ENCODE results near the gene DRC3. TPM values are rescaled to one million over a fixed set of nuclear protein-coding genes. Genes with fewer than 3 reads are reported as not detected.
"Not testable (repeated sequence)": the region's sequence is repeated elsewhere in the genome, so short reads cannot be mapped to it uniquely, and the experiment has no call there.

The DRC3 gene
- total RNA-seq, 4 donors from 2014 or later: 0.60 to 4.6 (median 1.9) TPM

GRCh38 chr17:17993366-17993765 is 20.7 kb downstream of the DRC3 start:
- DNase-seq (ENCODE audit: low spot score) (no peak), ATAC-seq (ENCODE audit: low FRiP score) (no peak)
- no peak for TF ChIP-seq CTCF (IDR thresholded peaks at IDR 0.05)

- no peak for TF ChIP-seq CTCF (IDR thresholded peaks at IDR 0.05)
- no peak for ATAC-seq (ENCODE audit: low FRiP score)
- no peak for DNase-seq (ENCODE audit: low spot score)
Observed at GRCh38 chr17:17993852-17994251, 21.2 kb downstream of the DRC3 start.

DNA sequence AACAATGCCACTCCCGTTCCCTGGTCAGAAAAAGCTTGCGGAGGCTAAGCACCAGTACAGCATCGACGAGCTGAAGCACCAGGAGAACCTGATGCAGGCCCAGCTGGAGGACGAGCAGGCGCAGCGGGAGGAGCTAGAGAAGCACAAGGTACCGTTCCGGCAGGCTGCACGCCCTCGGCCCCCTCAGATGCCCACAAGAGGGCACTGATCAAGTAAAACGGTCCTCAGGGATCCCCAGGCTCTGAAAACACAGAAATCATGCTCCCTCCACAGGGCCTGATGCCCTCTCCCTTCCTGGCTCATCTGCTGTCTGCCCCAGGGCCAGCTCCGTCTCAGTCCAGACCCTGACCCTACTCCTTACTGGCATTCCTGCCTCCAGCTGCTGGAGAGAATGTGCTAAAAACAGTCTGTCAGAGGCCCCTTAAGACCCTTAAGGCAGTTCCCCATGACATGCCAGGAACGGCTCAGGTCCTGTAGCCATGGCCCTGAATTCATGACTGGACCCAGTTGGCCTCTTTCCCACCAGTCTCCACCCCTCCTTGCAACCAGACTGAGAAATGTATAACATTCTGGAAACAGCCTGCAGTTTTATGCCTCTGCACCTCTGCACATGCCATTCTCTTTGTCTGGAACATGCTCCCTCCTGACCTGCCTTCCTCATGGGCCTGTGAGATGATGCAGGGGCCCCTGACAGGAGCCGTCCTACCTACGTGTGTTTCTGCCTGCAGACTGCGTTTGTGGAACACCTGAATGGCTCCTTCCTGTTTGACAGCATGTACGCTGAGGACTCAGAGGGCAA is 21.8 kb downstream of the DRC3 start:
- no peak for ATAC-seq (ENCODE audit: low FRiP score)
- no peak for DNase-seq (ENCODE audit: low spot score)
- TF ChIP-seq CTCF (IDR thresholded peaks at IDR 0.05): no peak

DNA sequence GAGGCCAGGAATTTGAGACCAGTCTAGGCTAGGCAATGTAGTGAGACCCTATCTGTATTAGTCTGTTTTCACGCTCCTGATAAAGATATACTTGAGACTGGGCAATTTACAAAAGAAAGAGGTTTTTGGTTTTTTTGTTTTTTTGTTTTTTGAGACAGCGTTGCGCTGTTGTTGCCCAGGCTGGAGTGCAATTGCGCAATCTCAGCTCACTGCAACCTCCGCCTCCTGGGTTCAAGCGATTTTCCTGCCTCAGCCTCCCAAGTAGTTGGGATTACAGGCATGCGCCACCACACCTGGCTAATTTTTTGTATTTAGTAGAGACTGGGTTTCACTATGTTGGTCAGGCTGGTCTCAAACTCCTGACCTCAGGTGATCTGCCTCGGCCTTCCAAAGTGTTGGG is 23.2 kb downstream of the DRC3 start:
- DNase-seq (ENCODE audit: low spot score); ATAC-seq (ENCODE audit: low FRiP score): not testable (repeated sequence)

GRCh38 chr17:17998934-17999333 is 26.3 kb downstream of the DRC3 start:
- DNase-seq (ENCODE audit: low spot score) (no peak), ATAC-seq (ENCODE audit: low FRiP score) (no peak)
- no peak for TF ChIP-seq CTCF (IDR thresholded peaks at IDR 0.05)

DNA sequence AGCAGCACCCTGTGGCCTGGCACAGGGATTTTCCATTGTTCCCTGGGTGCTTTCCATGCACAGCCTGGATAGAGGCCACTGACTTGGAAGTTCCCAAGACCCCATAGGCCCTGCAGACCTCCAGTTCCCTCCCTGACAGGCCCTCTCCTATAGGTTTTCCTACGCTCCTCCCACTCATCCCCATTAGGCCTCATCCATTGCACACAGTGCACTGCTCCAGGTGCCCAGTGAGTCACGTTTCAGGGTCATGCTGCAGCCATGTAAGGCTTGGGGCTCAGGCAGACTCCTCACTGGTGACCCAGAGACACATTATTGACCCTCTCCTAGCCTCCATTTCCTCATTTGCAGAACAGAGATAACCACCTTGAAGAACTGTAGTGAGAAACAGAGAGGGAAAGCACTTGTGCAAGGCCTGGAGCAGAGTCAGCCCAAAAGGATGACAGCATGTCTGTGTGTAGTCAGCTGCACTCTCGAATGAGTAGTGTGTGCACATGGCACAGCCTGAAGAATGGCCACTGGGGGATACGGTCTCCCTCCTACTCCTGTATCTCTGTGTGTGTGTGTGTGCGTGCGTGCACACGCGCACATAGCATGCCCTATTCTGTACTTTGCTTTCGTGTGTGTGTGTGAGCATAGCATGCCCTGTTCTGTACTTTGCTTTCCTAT is 26.8 kb downstream of the DRC3 start:
- DNase-seq (ENCODE audit: low spot score) (no peak), ATAC-seq (ENCODE audit: low FRiP score) (no peak)
- no peak for TF ChIP-seq CTCF (IDR thresholded peaks at IDR 0.05)

DNA sequence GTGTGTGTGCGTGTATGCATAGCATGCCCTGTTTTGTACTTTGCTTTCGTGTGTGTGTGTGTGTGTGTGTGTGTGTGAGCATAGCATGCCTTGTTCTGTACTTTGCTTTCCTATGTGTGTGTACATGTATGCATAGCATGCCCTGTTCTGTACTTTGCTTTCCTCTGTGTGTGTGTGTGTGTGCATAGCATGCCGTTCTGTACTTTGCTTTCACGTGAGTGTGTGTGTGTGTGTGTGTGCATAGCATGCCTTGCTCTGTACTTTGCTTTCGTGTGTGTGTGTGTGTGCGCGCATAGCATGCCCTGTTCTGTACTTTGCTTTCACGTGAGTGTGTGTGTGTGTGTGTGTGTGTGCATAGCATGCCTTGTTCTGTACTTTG is 27.4 kb downstream of the DRC3 start:
- no peak for TF ChIP-seq CTCF (IDR thresholded peaks at IDR 0.05)
- no peak for DNase-seq (ENCODE audit: low spot score)
- no peak for ATAC-seq (ENCODE audit: low FRiP score)
